ENCODE data around the gene TSC22D4. TPM values are rescaled to one million over a fixed set of nuclear protein-coding genes. Genes with fewer than 3 reads are reported as not detected.
"Not testable (repeated sequence)": the region's sequence is repeated elsewhere in the genome, so short reads cannot be mapped to it uniquely, and the experiment has no call there.

The TSC22D4 gene
- total RNA-seq, 2 experiments from 2014 or later: 38.5 to 75.4 TPM

DNA sequence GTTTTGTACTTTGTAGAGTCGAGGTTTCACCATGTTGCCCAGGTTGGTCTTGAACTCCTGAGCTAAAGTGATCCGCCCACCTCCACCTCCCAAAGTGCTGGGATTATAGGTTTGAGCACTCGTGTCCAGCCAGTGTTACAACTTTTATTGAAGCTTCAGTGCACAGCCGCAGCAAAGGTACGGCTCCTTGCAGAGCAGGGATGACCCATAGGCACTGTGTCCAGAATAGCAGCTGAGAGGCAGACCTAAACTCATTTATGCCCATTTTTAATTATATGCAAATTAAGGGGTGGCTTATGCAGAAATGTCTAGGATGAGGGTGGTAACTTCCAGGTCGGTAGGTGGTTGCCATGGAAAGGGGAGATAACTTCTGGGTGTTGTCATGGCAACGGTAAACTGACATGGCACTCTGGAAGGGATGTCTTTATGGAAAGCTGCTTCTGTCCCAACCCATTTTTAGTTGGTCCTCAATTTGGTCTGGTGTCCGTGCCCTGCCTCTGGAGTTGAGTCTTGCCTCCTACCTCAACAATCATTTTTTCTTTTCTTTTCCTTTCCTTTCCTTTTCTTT, 27.4 kb upstream of the TSC22D4 start:
- Histone ChIP-seq H4K20me1 (ENCODE audit: insufficient read depth, low read length) (no peaks in the 10 kb centered on the region), H3K4me3 (ENCODE audit: low read depth, low read length, poor library complexity, severe bottlenecking) (no peak overlapping the region), H3K9me3 (ENCODE audit: low read length) (no peaks in the 10 kb centered on the region), H3K27ac (ENCODE audit: low read depth, low read length, poor library complexity, severe bottlenecking) (no peak overlapping the region), H3K79me2 (ENCODE audit: insufficient read depth, low read depth, low read length) (no peaks in the 10 kb centered on the region), H3K4me2 (ENCODE audit: low read length) (no peak overlapping the region), H2AFZ (ENCODE audit: low read length) (no peak overlapping the region), H3K36me3 (ENCODE audit: insufficient read depth, low read length) (no peaks in the 10 kb centered on the region), H3K4me1 (ENCODE audit: insufficient read depth, low read length, poor library complexity, severe bottlenecking) (no peaks in the 10 kb centered on the region), H3K9me2 (ENCODE audit: insufficient read depth, low read length) (no peaks in the 10 kb centered on the region)
- no TSS peak for BruUV-seq (replicated peaks)
- DNase-seq (ENCODE audit: low spot score): no peak
- intact Hi-C loops (cut with micrococcal nuclease; ENCODE audit: unreplicated experiment): no loop called here
- no peak for TF ChIP-seq EZH2phosphoT487 (IDR thresholded peaks at IDR 0.05; ENCODE audit: borderline replicate concordance, low read depth, low read length)
- TF ChIP-seq, protein P1, sequence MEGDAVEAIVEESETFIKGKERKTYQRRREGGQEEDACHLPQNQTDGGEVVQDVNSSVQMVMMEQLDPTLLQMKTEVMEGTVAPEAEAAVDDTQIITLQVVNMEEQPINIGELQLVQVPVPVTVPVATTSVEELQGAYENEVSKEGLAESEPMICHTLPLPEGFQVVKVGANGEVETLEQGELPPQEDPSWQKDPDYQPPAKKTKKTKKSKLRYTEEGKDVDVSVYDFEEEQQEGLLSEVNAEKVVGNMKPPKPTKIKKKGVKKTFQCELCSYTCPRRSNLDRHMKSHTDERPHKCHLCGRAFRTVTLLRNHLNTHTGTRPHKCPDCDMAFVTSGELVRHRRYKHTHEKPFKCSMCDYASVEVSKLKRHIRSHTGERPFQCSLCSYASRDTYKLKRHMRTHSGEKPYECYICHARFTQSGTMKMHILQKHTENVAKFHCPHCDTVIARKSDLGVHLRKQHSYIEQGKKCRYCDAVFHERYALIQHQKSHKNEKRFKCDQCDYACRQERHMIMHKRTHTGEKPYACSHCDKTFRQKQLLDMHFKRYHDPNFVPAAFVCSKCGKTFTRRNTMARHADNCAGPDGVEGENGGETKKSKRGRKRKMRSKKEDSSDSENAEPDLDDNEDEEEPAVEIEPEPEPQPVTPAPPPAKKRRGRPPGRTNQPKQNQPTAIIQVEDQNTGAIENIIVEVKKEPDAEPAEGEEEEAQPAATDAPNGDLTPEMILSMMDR (conservative IDR thresholded peaks at IDR 0.05; ENCODE audit: low read length): no peak
- POLR2A ChIA-PET: interaction anchor here (0.5 to 0.8 kb wide), 2 partner anchors 8 to 10 kb away, joined by 3 read pairs; no protein-coding TSS in a partner anchor
- CTCF ChIA-PET (ENCODE audit: unreplicated experiment): interaction anchor here (0.5 kb wide), 1 partner anchor 200 kb away, joined by 3 read pairs; the partner anchor contains the start of gene POP7

DNA sequence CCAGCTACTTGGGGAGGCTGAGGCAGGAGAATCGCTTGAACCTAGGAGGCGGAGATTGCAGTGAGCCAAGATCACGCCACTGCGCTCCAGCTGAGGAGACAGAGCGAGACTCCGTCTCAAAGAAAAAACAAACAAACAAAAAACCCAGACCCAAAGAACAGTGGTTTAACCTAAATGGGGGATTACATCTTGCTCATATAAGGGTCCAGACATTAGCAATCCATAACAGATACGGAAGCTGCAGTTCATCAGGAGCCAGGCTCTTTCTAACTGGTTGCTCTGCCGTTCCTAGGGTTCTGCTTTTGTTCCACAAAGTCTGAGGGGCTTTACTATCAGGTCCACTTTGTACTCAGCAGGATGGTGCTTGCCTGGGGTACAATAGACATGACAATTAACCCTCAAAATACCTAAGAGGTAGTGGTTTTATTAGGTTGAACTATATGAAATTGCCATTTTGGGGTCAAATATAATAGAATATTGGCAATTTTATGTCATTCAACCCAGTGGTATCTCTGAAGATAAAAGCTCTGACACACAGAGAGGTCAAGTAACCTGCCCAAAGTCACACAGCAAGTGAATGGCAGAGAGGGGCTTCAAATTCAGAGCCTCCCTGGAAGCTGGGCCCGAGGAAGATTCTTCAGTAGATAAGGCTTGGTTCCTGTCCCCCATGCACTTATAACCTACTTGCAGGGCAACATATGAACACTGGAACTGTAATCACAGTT, 26.0 kb upstream of the TSC22D4 start:
- H4K20me1 ChIP-seq (ENCODE audit: insufficient read depth, low read length): no peaks in the 10 kb centered on the region
- no peaks in the 10 kb centered on the region for H3K79me2 ChIP-seq (ENCODE audit: insufficient read depth, low read depth, low read length)
- intact Hi-C loops (cut with micrococcal nuclease; ENCODE audit: unreplicated experiment): no loop called here
- no peaks in the 10 kb centered on the region for H3K36me3 ChIP-seq (ENCODE audit: insufficient read depth, low read length)
- no peaks in the 10 kb centered on the region for H3K9me3 ChIP-seq (ENCODE audit: low read length)
- H3K9me2 ChIP-seq (ENCODE audit: insufficient read depth, low read length): no peaks in the 10 kb centered on the region
- H3K4me2 ChIP-seq (ENCODE audit: low read length): no peak overlapping the region
- CTCF ChIA-PET (ENCODE audit: unreplicated experiment): no interaction called here
- no peak overlapping the region for H3K27ac ChIP-seq (ENCODE audit: low read depth, low read length, poor library complexity, severe bottlenecking)
- no peak for DNase-seq (ENCODE audit: low spot score)
- POLR2A ChIA-PET: interaction anchor here (0.5 to 1.2 kb wide), 3 partner anchors 11 to 1388 kb away, joined by 3 read pairs; no protein-coding TSS in a partner anchor
- BruUV-seq (replicated peaks): no TSS peak
- H2AFZ ChIP-seq (ENCODE audit: low read length): no peak overlapping the region
- H3K4me1 ChIP-seq (ENCODE audit: insufficient read depth, low read length, poor library complexity, severe bottlenecking): no peaks in the 10 kb centered on the region
- TF ChIP-seq EZH2phosphoT487 (IDR thresholded peaks at IDR 0.05; ENCODE audit: borderline replicate concordance, low read depth, low read length): no peak
- TF ChIP-seq, protein P1 (conservative IDR thresholded peaks at IDR 0.05; ENCODE audit: low read length): no peak
- no peak overlapping the region for H3K4me3 ChIP-seq (ENCODE audit: low read depth, low read length, poor library complexity, severe bottlenecking)

DNA sequence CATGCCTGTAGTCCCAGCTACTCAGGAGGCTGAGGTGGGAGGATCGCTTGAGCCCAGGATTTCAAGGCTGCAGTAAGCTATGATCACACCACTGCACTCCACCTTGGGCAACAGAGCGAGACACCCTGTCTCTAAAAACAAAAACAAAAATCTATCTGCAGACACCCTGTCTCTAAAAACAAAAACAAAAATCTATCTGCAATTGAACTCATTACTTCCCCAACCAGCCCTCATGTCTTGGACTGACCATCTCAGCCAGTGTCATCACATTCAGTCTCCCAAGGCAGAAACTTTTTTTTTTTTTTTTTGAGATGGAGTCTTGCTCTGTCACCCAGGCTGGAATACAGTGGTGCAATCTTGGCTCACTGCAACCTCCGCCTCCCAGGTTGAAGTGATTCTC, 25.0 kb upstream of the TSC22D4 start:
- not testable (repeated sequence) for H3K4me2 ChIP-seq (ENCODE audit: low read length); BruUV-seq (replicated peaks); H3K36me3 ChIP-seq (ENCODE audit: insufficient read depth, low read length)

DNA sequence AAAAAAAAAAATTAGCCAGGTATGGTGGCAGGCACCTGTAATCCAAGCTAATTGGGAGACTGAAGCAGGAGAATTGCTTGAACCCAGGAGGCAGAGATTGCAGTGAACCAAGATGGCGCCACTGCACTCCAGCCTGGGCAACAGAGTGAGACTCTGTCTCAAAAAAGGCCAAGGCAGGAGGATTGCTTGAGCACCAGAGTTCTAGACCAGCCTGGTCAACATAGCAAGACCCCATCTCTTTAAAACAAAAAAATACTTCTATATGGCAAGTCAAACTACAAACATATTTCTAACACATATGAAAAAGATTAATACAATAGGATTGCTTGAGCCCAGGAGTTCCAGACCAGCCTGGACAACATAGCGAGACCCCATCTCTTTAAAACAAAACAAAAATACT, 21.7 kb upstream of the TSC22D4 start:
- H3K9me3 ChIP-seq (ENCODE audit: low read length); H3K9me2 ChIP-seq (ENCODE audit: insufficient read depth, low read length); H3K79me2 ChIP-seq (ENCODE audit: insufficient read depth, low read depth, low read length); H2AFZ ChIP-seq (ENCODE audit: low read length); H3K4me3 ChIP-seq (ENCODE audit: low read depth, low read length, poor library complexity, severe bottlenecking); CTCF ChIA-PET (ENCODE audit: unreplicated experiment); POLR2A ChIA-PET; H3K36me3 ChIP-seq (ENCODE audit: insufficient read depth, low read length); H3K27ac ChIP-seq (ENCODE audit: low read depth, low read length, poor library complexity, severe bottlenecking); H3K4me1 ChIP-seq (ENCODE audit: insufficient read depth, low read length, poor library complexity, severe bottlenecking); BruUV-seq (replicated peaks); H4K20me1 ChIP-seq (ENCODE audit: insufficient read depth, low read length); DNase-seq (ENCODE audit: low spot score); intact Hi-C loops (cut with micrococcal nuclease; ENCODE audit: unreplicated experiment); H3K4me2 ChIP-seq (ENCODE audit: low read length): not testable (repeated sequence)

More for the DNA sequence above, 25.0 kb upstream of the TSC22D4 start:
- H3K79me2 ChIP-seq (ENCODE audit: insufficient read depth, low read depth, low read length); H3K9me2 ChIP-seq (ENCODE audit: insufficient read depth, low read length); H2AFZ ChIP-seq (ENCODE audit: low read length); CTCF ChIA-PET (ENCODE audit: unreplicated experiment); H3K27ac ChIP-seq (ENCODE audit: low read depth, low read length, poor library complexity, severe bottlenecking); intact Hi-C loops (cut with micrococcal nuclease; ENCODE audit: unreplicated experiment); H4K20me1 ChIP-seq (ENCODE audit: insufficient read depth, low read length); H3K9me3 ChIP-seq (ENCODE audit: low read length); DNase-seq (ENCODE audit: low spot score); H3K4me3 ChIP-seq (ENCODE audit: low read depth, low read length, poor library complexity, severe bottlenecking); H3K4me1 ChIP-seq (ENCODE audit: insufficient read depth, low read length, poor library complexity, severe bottlenecking): not testable (repeated sequence)
- POLR2A ChIA-PET: interaction anchor here (1.2 kb wide), 1 partner anchor 12 kb away, joined by 3 read pairs; no protein-coding TSS in a partner anchor

All from OCI-LY7 (cell line).